GM18867 (cell line): ENCODE results near the gene MC1R.
"Not testable (repeated sequence)": the region's sequence is repeated elsewhere in the genome, so short reads cannot be mapped to it uniquely, and the experiment has no call there.

Experiments
- ATAC-seq: cut with Tn5 transposase; IDR thresholded peaks from one replicate; pipeline ENCODE4 v1.9.1; 2021; ENCODE audit warnings: mild to moderate bottlenecking, moderate library complexity; ENCODE audit not compliant: unreplicated experiment

Gene MC1R

DNA sequence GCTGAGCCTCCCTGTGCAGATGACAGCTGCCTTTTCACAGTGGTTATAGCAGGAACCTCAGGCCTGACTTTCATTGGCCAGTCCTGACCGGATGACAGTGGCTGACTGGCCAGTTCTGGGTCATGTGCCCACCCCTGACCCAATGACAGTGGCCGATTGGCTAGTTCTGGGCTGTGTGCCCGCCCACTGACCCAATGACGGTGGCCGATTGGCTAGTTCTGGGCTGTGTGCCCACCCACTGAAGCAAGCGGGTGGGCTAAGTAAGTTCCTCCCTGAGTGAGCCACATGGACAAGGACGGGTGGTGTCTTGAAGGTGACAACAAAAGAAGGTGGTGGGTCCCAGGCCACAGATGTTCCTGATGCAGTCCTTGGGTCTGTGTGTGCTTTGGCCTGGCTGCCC lies 39.4 kb downstream of the MC1R start:
- no peak for ATAC-seq

- no peak for ATAC-seq
Measured at GRCh38 chr16:89958596-89958995, 39.9 kb downstream of the MC1R start.

- ATAC-seq, result no peak
Measured at GRCh38 chr16:89960966-89961365, 42.3 kb downstream of the MC1R start.

DNA sequence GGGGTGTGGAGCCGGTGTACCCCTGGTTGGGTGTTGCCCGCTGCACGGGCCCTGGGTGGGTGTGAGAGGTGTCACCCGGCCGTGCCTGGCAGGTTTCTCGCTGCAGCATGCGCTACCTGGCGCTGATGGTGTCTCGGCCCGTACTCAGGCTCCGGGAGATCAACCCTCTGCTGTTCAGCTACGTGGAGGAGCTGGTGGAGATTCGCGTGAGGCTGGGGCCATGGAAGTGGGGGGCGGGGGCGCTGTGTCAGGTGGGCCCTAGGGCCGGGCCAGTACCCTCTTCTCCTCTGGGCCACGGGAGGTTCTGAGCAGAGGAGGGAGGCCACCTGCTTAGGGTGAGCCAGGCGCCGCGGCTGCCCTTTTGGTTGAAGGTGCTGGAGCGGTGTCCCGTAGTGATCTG lies 43.3 kb downstream of the MC1R start:
- no peak for ATAC-seq

DNA sequence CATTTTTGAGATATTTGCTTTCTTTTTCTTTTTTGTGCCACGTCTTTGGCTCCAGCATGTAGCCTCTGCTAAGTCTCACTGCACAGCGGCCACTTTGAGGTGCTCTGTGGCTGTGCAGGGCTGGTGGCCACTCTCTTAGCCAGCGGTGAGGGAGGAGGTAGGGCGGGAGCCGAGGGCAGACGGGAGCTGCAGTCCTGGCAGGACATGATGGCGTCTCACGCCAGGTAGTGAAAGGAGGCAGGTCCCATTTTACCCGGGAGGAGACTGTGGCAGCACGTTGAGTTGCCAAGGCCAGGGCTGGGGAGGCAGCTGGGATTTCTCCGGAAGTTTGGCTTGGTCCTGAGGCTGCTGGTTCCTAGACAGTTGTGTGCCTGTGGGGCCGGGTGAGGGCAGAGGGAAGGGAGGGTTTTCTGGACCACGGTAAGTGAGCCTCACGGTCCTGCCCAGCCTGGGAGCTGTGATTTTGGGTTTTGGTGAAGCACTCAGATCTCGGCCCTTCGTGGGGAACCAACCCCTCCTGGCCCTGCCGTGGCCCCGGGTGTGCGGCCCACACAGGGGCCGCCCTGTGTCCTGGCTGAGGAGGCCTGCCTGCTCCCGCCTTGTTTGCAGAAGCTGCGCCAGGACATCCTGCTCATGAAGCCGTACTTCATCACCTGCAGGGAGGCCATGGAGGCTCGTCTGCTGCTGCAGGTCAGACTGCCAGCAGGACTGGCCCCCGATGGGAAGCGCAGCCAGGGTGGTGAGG lies 44.3 kb downstream of the MC1R start:
- no peak for ATAC-seq

DNA sequence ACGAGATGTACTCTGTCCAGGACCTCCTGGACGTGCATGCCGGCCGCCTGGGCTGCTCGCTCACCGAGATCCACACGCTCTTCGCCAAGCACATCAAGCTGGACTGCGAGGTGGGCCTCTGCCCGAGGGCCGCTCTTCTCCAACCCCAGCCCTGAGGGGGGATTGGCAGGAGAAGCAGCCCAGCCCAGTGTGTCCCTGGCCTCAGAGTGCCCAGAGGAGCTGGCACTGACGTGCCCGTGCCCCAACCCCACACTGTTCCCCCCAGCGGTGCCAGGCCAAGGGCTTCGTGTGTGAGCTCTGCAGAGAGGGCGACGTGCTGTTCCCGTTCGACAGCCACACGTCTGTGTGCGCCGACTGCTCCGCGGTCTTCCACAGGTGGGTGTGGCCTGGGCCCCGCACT lies 45.5 kb downstream of the MC1R start:
- ATAC-seq, result no peak

DNA sequence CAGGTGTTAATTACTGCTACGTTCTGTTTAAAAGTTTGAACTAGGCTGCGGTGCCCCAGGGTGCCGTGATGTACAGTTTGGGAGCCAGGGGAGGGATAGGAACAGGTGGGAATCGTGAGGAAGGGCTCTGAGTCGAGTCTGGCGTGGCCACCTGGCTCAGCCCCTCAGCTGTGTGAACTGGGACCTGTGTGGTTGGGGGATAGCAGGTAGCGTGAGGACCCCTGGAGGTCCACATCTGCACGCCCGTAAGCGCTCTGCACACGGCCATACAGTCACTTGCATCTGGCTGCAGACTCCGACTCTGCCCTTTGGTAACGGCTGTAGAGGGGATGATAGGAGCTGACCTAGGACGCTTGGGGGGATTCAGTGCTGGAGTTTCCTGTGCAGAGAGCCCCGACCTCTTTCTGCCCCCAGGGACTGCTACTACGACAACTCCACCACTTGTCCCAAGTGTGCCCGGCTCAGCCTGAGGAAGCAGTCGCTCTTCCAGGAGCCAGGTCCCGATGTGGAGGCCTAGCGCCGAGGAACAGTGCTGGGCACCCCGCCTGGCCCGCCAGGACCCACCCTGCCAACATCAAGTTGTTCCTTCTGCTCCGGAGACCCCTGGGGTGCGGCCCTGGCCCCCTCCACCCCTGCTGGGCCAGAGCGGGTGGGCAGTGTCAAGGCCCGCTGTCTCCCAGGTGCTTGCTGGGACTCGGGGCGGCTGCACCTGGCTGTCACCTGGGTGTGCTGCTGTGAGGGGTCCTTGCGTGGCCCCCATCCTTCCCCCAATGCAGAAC lies 47.0 kb downstream of the MC1R start:
- ATAC-seq, result no peak

DNA sequence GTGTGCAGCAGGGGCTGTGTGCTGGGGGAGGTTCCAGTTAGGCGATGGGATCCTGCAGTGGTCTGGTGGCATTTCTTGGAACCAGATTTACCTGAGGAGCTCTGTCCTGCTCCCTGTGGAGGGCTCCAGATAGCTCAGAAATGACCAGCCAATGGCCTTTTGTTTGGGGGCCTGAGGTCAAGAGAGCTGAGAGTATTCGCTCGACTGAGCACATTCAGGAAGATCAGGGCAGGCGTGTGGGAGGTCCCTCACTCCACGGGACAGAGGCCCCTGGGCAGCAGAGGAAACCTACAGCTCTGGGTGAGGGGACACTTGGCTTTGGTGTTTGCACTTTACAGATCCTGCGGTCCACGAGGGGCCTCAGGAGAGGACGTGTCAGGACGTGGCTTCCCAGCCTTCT lies 48.1 kb downstream of the MC1R start:
- no peak for ATAC-seq

GRCh38 chr16:89967436-89967835 lies 48.8 kb downstream of the MC1R start:
- ATAC-seq, result not testable (repeated sequence)

DNA sequence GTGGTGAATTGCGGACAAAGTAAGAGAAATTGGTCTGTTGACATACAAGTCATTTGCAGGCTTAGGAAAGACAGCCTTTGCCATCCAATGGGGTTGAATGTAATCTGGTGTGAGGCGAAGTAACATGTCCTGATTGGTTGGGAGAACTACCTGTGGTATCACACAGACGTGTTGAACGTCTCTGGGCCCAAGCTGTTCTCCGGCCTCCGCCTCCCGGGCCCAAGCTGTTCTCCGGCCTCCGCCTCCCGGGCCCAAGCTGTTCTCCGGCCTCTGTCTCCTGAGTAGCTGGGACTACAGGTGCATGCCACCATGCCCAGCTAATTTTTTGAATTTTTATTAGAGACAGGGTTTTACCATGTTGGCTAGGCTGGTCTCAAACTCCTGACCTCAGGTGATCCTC lies 49.4 kb downstream of the MC1R start:
- not testable (repeated sequence) for ATAC-seq

DNA sequence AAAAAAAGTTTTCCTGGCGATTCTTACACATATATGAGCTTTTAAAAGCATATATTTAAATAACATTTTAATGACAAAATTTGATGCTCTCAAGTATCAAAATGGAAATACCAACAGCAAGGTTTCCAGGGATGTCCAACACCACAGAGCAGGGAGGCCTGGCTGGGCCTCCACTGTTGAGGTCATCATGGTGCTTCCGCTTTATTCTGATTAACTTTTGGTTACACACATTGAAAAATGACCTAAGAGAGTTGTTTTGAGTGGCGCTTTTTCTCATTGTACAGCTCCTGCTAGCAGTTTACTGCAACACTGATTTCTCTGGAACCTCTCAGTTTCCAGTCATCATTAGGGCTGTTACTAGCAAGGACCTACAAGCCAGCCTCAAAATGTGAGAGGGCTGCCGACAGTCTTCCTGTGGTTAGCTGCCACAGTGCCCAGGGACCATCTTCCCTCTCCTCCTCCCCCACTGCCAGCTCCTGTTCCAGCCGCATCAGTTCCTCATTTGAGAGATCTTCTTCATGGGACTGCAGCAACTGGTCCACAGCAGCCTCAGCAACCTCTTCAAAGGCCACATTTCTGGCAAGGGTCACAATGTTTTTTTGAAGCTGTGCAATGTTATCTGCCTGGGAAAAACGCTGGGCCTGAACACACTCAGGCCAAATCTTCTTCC lies 51.2 kb downstream of the MC1R start:
- no peak for ATAC-seq
